ENCODE data around the gene ANKRD10.
"Not testable (repeated sequence)": the region's sequence is repeated elsewhere in the genome, so short reads cannot be mapped to it uniquely, and the experiment has no call there.

Gene ANKRD10

GRCh38 chr13:110953833-110954532 is 39.1 kb upstream of the ANKRD10 start:
- no peak for TF ChIP-seq CTCF (conservative IDR thresholded peaks at IDR 0.05)

GRCh38 chr13:110953416-110953815 is 38.5 kb upstream of the ANKRD10 start:
- no peak for TF ChIP-seq CTCF (conservative IDR thresholded peaks at IDR 0.05)
- H3K27ac ChIP-seq: no peak overlapping the region

More at GRCh38 chr13:110953833-110954532, 39.1 kb upstream of the ANKRD10 start:
- H3K27ac ChIP-seq: no peak overlapping the region

GRCh38 chr13:110952135-110952534 is 37.3 kb upstream of the ANKRD10 start:
- H3K27ac ChIP-seq: not testable (repeated sequence)

- no peak overlapping the region for H3K27ac ChIP-seq
- no peak for TF ChIP-seq CTCF (conservative IDR thresholded peaks at IDR 0.05)
Measured at GRCh38 chr13:110950819-110951570, 36.1 kb upstream of the ANKRD10 start.

- no peak overlapping the region for H3K27ac ChIP-seq
- no peak for TF ChIP-seq CTCF (conservative IDR thresholded peaks at IDR 0.05)
Measured at GRCh38 chr13:110950356-110950755, 35.5 kb upstream of the ANKRD10 start.

- TF ChIP-seq CTCF (conservative IDR thresholded peaks at IDR 0.05): no peak
- H3K27ac ChIP-seq: no peak overlapping the region
Measured at GRCh38 chr13:110949628-110950027, 34.8 kb upstream of the ANKRD10 start.

GRCh38 chr13:110949116-110949515 is 34.2 kb upstream of the ANKRD10 start:
- no peak; the same call in 1 of the 2 replicates for TF ChIP-seq CTCF (conservative IDR thresholded peaks at IDR 0.05)

GRCh38 chr13:110947338-110947737 is 32.5 kb upstream of the ANKRD10 start:
- H3K27ac ChIP-seq: not testable (repeated sequence)

More at GRCh38 chr13:110949116-110949515, 34.2 kb upstream of the ANKRD10 start:
- H3K27ac ChIP-seq: no peak overlapping the region
